Mononuclear cell (primary cell): Measurements from ENCODE around the gene MATK. TPM values are rescaled to one million over a fixed set of nuclear protein-coding genes. Genes with fewer than 3 reads are reported as not detected.
A peak's percentile ranks its signal among the peaks of the same experiment; 100 is the strongest.

ENCODE experiments used
- H3K27me3 ChIP-seq: 2 replicates; pipeline ENCODE4 v1.6.0; 2011; ENCODE audit warnings: low read length, control low read depth; ENCODE audit not compliant: insufficient read depth
- H3K4me1 ChIP-seq: 2 replicates; pipeline ENCODE4 v1.5.1; 2011; ENCODE audit warnings: mild to moderate bottlenecking, low read length, control low read depth; ENCODE audit not compliant: insufficient read depth
- H3K4me3 ChIP-seq: 2 replicates; pipeline ENCODE4 v1.5.1; 2011; ENCODE audit warnings: mild to moderate bottlenecking, low read length, moderate library complexity
- H3K9me3 ChIP-seq: 2 replicates; pipeline ENCODE4 v1.5.1; 2011; ENCODE audit warnings: low read depth, mild to moderate bottlenecking, control low read depth, low read length
- total RNA-seq: library from RNA; depleted of rRNA; stranded (reverse); fragments of >200 nt; gene quantifications from one replicate; pipeline ENCODE4 v1.2.3, GENCODE V29; 2012

Gene MATK
- total RNA-seq, 1 donor = 31.6 TPM

GRCh38 chr19:3788996-3789778 is 3.0 kb upstream of the MATK start:
- peaks cover 8% of the 10 kb centered on the region for H3K4me1 ChIP-seq
- H3K9me3 ChIP-seq = no peaks in the 10 kb centered on the region
- no peaks in the 10 kb centered on the region for H3K27me3 ChIP-seq
- H3K4me3 ChIP-seq = no peak overlapping the region

- peaks cover 6% of the 10 kb centered on the region for H3K4me1 ChIP-seq
- H3K9me3 ChIP-seq = peaks cover 4% of the 10 kb centered on the region
- H3K27me3 ChIP-seq = no peaks in the 10 kb centered on the region
- H3K4me3 ChIP-seq = peak overlapping the region; percentile 38
These were observed 687 bp downstream of the MATK start for GRCh38 chr19:3785451-3785937.

DNA sequence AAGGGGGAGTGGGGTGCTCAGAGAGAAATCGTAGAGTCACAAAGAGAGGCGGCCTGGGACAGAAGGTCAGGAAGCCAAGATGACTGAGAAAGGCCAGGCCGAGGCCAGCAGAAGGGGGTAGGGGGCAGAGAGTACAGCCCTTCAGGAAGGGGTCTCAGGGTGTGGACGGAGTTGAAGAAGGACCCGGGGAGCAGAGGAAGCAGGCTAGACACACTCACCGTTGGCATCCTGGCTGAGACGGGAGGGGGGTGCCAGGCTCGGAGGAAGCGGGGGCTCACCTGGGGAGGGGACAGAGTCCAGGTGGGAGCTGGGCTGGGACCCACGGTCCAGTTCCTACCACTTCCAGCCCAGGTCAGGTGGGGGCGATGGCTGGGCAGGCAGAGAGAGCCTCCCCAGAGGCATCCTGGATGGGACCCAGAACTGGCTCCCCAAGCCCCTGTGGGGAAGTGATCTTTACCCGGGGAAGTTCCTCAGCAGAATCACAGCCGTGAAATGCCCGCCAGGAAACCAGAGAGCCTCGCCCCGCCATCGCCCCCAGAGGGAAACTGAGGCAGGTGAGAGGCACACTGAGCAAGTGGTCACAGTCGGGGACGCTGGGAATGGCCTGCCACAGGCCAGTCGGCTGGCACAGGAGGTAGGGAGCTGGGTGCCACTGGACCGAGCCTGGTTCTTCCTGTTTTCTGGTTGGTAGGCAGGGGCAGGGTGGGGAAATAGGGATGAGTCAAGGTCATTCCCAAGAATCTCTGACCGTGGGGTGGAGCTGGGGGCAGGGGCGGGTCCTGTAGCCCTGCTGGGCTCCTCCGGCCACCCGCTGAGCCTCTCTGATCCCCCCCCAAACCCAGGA is 1.4 kb downstream of the MATK start:
- Histone ChIP-seq H3K9me3 (peaks cover 4% of the 10 kb centered on the region), H3K4me1 (peaks cover 5% of the 10 kb centered on the region), H3K27me3 (no peaks in the 10 kb centered on the region), H3K4me3 (peak overlapping the region; percentile 38)

DNA sequence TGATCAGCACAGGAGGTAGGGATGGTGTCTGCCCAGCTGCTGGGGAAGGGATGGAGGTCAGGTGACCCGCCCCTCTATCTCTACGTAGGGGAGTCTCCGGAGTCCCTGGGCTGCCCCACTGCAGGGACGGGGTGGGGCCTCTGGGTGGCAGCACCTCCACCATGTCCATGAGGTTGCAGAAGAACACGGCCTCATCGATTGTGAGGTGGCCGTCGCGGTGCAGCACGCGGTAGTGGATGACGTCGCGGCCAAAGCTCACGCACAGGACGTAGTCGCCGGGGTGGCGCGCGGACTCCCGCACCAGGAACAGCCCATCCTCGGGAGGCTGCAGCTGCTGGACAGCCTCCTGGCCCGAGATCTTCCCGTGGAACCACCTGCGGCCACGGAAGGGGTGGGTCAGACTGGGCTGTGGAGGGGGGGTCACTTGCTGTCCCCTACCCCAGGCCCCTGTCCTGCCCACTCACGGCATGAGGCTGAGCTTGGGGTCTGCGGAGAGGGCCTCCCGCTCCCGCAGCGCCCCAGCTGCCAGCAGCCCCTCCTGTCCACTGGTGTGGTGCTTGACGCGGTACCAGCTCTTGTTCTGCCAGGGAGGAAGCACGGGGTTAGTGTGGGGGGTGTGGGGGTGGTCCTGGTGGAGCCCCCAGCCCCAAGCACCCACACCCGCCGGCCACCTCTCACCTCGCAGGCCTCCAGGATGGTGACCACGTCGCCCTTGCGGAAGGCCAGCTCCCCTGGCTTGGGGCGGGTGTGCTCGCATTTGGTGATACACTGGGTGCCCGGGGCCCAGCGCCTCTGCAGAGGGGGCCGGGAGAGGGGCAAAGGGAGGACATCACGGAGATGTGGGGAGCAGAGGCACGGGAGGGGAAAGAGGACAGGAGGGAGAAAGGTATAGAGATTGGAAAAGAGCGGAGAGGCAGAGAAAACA is 2.3 kb downstream of the MATK start:
- no peaks in the 10 kb centered on the region for H3K27me3 ChIP-seq
- H3K4me1 ChIP-seq = peaks cover 5% of the 10 kb centered on the region
- no peak overlapping the region for H3K4me3 ChIP-seq
- H3K9me3 ChIP-seq = peaks cover 4% of the 10 kb centered on the region

- Histone ChIP-seq H3K27me3 (no peaks in the 10 kb centered on the region), H3K4me3 (no peak overlapping the region), H3K4me1 (peaks cover 5% of the 10 kb centered on the region), H3K9me3 (peaks cover 4% of the 10 kb centered on the region)
These were observed 3.3 kb downstream of the MATK start for GRCh38 chr19:3782903-3783302.

DNA sequence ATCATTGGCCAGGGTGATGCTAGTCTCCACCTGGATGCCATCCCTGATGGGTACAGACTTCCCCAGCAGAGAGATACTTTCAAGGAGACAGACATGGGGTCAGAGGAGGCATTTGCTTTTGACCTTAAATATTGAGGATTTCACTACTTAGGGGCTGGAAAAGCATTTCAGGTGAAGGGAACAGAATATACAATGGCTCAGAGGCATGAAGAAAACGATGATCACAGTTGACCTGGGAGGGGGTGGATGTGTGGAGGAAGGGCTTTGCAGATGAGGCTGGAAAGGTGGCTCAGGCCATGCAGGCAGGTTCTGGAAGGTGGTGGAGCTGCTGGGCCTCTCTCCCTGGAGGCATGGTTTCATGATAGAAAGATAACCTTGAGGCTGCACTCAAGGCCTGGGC is 3.9 kb downstream of the MATK start:
- Histone ChIP-seq H3K27me3 (no peaks in the 10 kb centered on the region), H3K9me3 (peaks cover 4% of the 10 kb centered on the region), H3K4me1 (peaks cover 5% of the 10 kb centered on the region), H3K4me3 (no peak overlapping the region)

DNA sequence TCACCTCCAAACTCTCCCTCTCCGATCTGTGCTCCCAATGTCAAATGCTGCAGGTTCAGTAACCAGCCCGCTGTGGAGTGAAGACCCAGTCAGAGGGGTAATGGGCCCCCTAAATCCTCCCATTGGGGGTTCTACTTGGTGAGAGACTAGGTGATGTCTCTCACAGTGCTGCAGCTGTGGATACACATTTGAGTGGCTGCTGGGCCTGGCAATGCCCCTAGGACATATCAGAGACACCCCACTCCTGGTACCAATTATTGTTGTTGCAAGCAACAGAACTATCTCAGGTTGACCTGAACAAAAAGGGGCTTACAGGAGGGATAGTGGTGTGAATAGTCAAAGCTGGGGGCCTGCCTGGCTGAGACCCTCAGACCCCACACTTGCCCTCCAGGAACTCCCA is 4.6 kb downstream of the MATK start:
- Histone ChIP-seq H3K4me1 (peaks cover 5% of the 10 kb centered on the region), H3K27me3 (no peaks in the 10 kb centered on the region), H3K4me3 (no peak overlapping the region), H3K9me3 (peaks cover 4% of the 10 kb centered on the region)

- H3K4me3 ChIP-seq = no peak overlapping the region
- H3K4me1 ChIP-seq = peaks cover 5% of the 10 kb centered on the region
- H3K9me3 ChIP-seq = peaks cover 4% of the 10 kb centered on the region
- H3K27me3 ChIP-seq = no peaks in the 10 kb centered on the region
These were observed 5.3 kb downstream of the MATK start for GRCh38 chr19:3780786-3781304.

DNA sequence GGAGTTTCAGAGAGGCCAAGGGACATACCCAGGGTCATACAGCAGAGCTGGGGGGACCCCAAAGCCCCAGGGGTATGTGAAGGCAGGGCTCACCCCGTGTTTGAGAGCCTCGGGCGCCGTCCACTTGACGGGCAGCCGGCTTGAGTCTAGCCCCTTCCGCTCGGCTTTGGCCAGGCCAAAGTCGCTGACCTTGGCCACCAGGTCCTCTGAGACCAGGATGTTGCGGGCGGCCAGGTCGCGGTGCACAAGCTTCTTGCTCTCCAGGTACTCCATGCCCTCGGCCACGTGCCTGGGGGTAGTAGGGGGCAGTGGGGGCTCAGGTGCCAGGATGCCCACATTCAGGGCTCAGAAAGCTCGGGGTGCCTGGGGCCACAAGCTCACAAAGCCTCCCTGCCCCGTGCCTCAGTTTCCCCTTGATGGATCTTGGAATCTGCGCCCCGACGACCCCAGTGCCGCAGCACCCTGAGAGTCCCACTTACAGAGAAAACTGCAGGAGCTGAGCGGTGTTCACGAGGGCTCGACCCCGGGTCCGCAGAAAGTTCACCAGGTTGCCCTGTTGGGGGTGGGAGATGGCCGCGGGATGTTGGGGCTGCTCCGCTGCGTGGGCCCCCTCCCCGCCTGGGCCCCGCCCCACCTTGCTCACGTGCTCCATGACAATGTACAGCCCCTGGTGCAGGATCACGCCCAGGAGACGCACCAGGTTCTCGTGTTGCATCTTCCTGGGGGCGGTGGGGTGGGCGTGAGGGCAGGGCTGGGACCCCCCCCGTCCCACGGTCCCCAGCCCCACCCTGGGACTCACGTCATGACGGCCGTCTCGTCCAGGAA is 7.1 kb downstream of the MATK start:
- no peaks in the 10 kb centered on the region for H3K27me3 ChIP-seq
- peaks cover 4% of the 10 kb centered on the region for H3K9me3 ChIP-seq
- no peak overlapping the region for H3K4me3 ChIP-seq
- H3K4me1 ChIP-seq = no peaks in the 10 kb centered on the region

GRCh38 chr19:3778104-3778867 is 7.9 kb downstream of the MATK start:
- H3K4me1 ChIP-seq = no peaks in the 10 kb centered on the region
- H3K4me3 ChIP-seq = no peak overlapping the region
- no peaks in the 10 kb centered on the region for H3K27me3 ChIP-seq
- H3K9me3 ChIP-seq = peaks cover 4% of the 10 kb centered on the region

DNA sequence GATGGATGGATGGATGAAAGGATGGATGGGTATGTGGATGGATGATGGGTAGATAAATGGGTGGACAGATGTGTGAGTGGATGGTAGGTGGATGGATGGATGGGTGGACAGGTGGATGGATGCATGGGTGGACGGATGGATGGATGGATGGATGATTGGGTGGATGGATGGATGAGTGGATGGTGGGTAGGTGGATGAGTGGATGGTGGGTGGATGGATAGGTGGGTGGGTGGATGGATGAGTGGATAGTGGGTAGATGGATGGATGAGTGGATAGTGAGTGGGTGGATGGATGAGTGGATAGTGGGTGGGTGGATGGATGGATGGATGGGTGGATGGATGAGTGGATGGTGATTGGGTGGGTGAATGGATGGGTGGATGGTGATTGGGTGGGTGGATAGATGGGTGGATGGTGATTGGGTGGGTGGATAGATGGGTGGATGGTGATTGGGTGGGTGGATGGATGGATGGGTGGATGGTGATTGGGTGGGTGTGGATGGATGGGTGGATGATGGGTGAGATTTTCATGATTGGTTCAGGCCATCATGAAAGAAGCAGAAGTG is 9.6 kb downstream of the MATK start:
- Histone ChIP-seq H3K4me1 (no peaks in the 10 kb centered on the region), H3K27me3 (no peaks in the 10 kb centered on the region), H3K4me3 (no peak overlapping the region), H3K9me3 (peaks cover 1% of the 10 kb centered on the region)

GRCh38 chr19:3775831-3776230 is 10.3 kb downstream of the MATK start:
- Histone ChIP-seq H3K9me3 (no peaks in the 10 kb centered on the region), H3K27me3 (no peaks in the 10 kb centered on the region), H3K4me3 (no peak overlapping the region), H3K4me1 (no peaks in the 10 kb centered on the region)

GRCh38 chr19:3775374-3775711 is 10.8 kb downstream of the MATK start:
- Histone ChIP-seq H3K4me1 (no peaks in the 10 kb centered on the region), H3K4me3 (no peak overlapping the region), H3K9me3 (no peaks in the 10 kb centered on the region), H3K27me3 (no peaks in the 10 kb centered on the region)
